ENCODE measurements around the gene RALGAPA2.

Gene RALGAPA2

GRCh38 chr20:20415321-20415720 is 297.1 kb downstream of the RALGAPA2 start:
- H3K36me3 ChIP-seq (ENCODE audit: low read length) = no peaks in the 10 kb centered on the region
- H3K79me2 ChIP-seq (ENCODE audit: insufficient read depth, low read length) = no peaks in the 10 kb centered on the region
- no peak overlapping the region for H3K27ac ChIP-seq (ENCODE audit: low read depth, low read length)
- H3K9me2 ChIP-seq (replicated peaks; ENCODE audit: insufficient read depth, low read length) = no peaks in the 10 kb centered on the region
- H3K27me3 ChIP-seq (ENCODE audit: low read length) = no peaks in the 10 kb centered on the region
- H3K9ac ChIP-seq (ENCODE audit: low read length) = no peak overlapping the region
- no peak overlapping the region for H3K4me2 ChIP-seq (ENCODE audit: low read depth, low read length, poor library complexity, severe bottlenecking)
- no peak overlapping the region for H3K4me3 ChIP-seq (ENCODE audit: insufficient read depth, low read length, poor library complexity, severe bottlenecking)
- no peaks in the 10 kb centered on the region for H3K9me3 ChIP-seq (ENCODE audit: insufficient read depth, low read length)
- no peaks in the 10 kb centered on the region for H4K20me1 ChIP-seq (ENCODE audit: low read depth, low read length)
- TF ChIP-seq EZH2phosphoT487 (conservative IDR thresholded peaks at IDR 0.05; ENCODE audit: low read length) = no peak
- TF ChIP-seq, protein P1, sequence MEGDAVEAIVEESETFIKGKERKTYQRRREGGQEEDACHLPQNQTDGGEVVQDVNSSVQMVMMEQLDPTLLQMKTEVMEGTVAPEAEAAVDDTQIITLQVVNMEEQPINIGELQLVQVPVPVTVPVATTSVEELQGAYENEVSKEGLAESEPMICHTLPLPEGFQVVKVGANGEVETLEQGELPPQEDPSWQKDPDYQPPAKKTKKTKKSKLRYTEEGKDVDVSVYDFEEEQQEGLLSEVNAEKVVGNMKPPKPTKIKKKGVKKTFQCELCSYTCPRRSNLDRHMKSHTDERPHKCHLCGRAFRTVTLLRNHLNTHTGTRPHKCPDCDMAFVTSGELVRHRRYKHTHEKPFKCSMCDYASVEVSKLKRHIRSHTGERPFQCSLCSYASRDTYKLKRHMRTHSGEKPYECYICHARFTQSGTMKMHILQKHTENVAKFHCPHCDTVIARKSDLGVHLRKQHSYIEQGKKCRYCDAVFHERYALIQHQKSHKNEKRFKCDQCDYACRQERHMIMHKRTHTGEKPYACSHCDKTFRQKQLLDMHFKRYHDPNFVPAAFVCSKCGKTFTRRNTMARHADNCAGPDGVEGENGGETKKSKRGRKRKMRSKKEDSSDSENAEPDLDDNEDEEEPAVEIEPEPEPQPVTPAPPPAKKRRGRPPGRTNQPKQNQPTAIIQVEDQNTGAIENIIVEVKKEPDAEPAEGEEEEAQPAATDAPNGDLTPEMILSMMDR (IDR thresholded peaks at IDR 0.05; ENCODE audit: insufficient read depth, low read length, poor library complexity, severe bottlenecking) = no peak
- H2AFZ ChIP-seq (ENCODE audit: low read depth, low read length, severe bottlenecking) = no peak overlapping the region
- H3F3A ChIP-seq (ENCODE audit: insufficient read depth) = no peaks in the 10 kb centered on the region

GRCh38 chr20:20414640-20415220 is 297.7 kb downstream of the RALGAPA2 start:
- H3K79me2 ChIP-seq (ENCODE audit: insufficient read depth, low read length) = no peaks in the 10 kb centered on the region
- no peak for TF ChIP-seq EZH2phosphoT487 (conservative IDR thresholded peaks at IDR 0.05; ENCODE audit: low read length)
- TF ChIP-seq, protein P1 (IDR thresholded peaks at IDR 0.05; ENCODE audit: insufficient read depth, low read length, poor library complexity, severe bottlenecking) = no peak
- no peaks in the 10 kb centered on the region for H4K20me1 ChIP-seq (ENCODE audit: low read depth, low read length)
- no peaks in the 10 kb centered on the region for H3F3A ChIP-seq (ENCODE audit: insufficient read depth)
- no peak overlapping the region for H2AFZ ChIP-seq (ENCODE audit: low read depth, low read length, severe bottlenecking)
- H3K9me3 ChIP-seq (ENCODE audit: insufficient read depth, low read length) = no peaks in the 10 kb centered on the region
- no peak overlapping the region for H3K4me2 ChIP-seq (ENCODE audit: low read depth, low read length, poor library complexity, severe bottlenecking)
- no peaks in the 10 kb centered on the region for H3K27me3 ChIP-seq (ENCODE audit: low read length)
- H3K9me2 ChIP-seq (replicated peaks; ENCODE audit: insufficient read depth, low read length) = no peaks in the 10 kb centered on the region
- H3K4me3 ChIP-seq (ENCODE audit: insufficient read depth, low read length, poor library complexity, severe bottlenecking) = no peak overlapping the region
- H3K36me3 ChIP-seq (ENCODE audit: low read length) = no peaks in the 10 kb centered on the region
- no peak overlapping the region for H3K27ac ChIP-seq (ENCODE audit: low read depth, low read length)
- H3K9ac ChIP-seq (ENCODE audit: low read length) = no peak overlapping the region

- no peaks in the 10 kb centered on the region for H3K36me3 ChIP-seq (ENCODE audit: low read length)
- no peaks in the 10 kb centered on the region for H3K27me3 ChIP-seq (ENCODE audit: low read length)
- TF ChIP-seq, protein P1 (IDR thresholded peaks at IDR 0.05; ENCODE audit: insufficient read depth, low read length, poor library complexity, severe bottlenecking) = no peak
- no peak for TF ChIP-seq EZH2phosphoT487 (conservative IDR thresholded peaks at IDR 0.05; ENCODE audit: low read length)
- no peaks in the 10 kb centered on the region for H3K79me2 ChIP-seq (ENCODE audit: insufficient read depth, low read length)
- H2AFZ ChIP-seq (ENCODE audit: low read depth, low read length, severe bottlenecking) = no peak overlapping the region
- no peak overlapping the region for H3K4me3 ChIP-seq (ENCODE audit: insufficient read depth, low read length, poor library complexity, severe bottlenecking)
- no peak overlapping the region for H3K9ac ChIP-seq (ENCODE audit: low read length)
- H3K4me2 ChIP-seq (ENCODE audit: low read depth, low read length, poor library complexity, severe bottlenecking) = no peak overlapping the region
- H3K9me3 ChIP-seq (ENCODE audit: insufficient read depth, low read length) = no peaks in the 10 kb centered on the region
- H4K20me1 ChIP-seq (ENCODE audit: low read depth, low read length) = no peaks in the 10 kb centered on the region
- no peaks in the 10 kb centered on the region for H3K9me2 ChIP-seq (replicated peaks; ENCODE audit: insufficient read depth, low read length)
- no peak overlapping the region for H3K27ac ChIP-seq (ENCODE audit: low read depth, low read length)
- H3F3A ChIP-seq (ENCODE audit: insufficient read depth) = no peaks in the 10 kb centered on the region
Measured at GRCh38 chr20:20413810-20414281, 298.6 kb downstream of the RALGAPA2 start.
